HTR-8/SVneo (cell line): ENCODE data around the gene AGBL1.

Source experiments
- DNase-seq: peaks from one replicate; pipeline ENCODE4 v3.0.0; 2011; ENCODE audit warnings: low spot score, mixed read lengths; ENCODE audit not compliant: insufficient read length
- FAIRE-seq: peaks from 2 replicates; lab custom pipeline; 2011; peaks lifted over from hg19 to GRCh38; lab: Jason Lieb, UNC

AGBL1 gene

DNA sequence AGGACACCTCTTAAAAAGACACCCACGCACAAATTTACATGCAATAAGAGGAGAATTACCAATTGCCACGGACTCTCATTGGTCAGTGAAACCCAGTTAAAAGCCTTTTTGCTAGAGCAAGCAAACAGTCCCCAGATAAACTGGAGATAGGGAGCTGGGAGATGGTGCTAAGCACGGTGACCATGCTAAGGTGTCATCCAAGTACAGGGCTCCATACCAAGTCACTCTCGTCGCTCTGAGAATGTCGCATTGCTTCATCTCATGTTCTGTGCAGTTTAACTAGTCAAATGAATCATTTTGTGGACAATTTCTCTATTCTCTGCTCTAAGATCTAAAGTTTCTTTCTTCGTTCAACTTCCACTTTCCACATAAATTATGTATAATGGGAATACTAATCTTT lies 581.9 kb downstream of the AGBL1 start:
- no peak for FAIRE-seq

DNA sequence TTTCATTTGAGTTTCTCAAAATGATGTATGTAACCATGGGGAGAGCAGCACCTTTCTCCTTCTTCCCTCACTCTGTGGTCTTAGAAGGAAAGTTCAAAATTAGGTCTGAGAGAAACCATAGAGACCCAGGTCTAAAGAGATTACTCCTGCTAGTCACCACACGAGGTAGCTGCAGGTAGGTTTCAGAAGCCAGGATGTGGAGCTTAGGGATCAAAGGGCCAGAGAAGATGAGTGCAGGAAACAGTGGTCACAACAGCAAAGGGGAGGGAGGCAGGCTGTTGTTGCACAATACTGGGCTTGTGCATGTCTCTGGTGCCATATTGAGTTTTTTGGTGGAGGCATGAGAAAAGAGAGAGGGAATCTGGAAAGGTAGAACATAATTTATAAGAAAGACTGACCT lies 583.6 kb downstream of the AGBL1 start:
- FAIRE-seq (no peak), DNase-seq (no peak)

More for the DNA sequence above, 581.9 kb downstream of the AGBL1 start:
- no peak for DNase-seq

DNA sequence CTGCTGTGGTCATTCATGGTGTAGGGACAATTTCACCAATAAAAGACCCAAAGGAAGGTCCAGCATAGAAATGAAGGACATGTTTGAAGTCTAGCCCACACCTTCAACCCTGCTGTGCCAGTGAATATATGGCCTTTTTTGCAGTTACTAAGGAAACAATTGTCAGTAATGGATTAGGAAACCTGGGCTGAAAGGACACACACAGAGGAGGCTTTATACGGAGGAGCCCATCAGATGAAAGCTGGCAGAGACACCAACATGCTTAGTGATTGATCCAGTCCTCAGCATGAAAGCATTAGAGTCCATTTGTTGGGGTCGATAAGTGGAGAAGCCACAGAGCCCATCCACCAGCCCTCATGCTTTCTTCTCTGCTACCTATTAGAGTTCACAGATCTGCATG lies 584.3 kb downstream of the AGBL1 start:
- FAIRE-seq (no peak), DNase-seq (no peak)

DNA sequence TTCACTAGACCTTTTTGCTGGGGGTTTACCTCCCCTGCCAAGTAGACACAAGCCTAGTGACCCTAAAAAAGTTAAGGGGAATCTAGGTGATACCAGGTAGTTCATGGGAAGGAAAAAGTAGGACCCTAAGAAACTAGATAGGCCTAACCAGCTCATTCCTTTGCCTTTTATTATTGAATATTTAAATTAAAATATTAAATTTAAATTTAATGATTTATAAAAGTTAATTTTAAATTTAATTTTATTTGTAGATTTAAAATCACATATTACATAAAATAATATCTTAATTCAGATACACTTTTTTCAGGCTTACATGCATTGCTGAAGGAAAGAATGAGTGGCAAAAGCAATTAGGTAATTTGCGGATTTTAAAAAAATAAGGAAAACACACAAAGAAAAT lies 584.9 kb downstream of the AGBL1 start:
- DNase-seq (no peak), FAIRE-seq (no peak)

DNA sequence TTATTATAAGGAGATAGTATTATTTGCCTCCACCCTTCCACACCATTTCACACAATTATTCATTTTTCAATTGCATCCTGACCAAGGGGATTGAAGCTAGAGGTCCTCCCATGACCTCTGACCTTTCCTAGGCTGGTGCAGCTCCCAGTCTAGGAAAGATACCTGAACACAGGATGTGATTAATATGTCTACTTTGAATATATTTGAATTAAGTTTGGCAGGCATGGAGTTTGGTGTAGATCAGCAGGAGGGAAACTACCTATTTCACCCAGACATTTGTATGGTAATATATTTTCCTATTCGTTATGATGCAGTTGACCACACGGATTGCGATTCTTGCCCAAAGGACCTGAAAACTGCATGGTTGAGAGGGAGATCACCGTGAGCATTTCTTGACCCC lies 596.3 kb downstream of the AGBL1 start:
- no peak for DNase-seq
- no peak for FAIRE-seq

DNA sequence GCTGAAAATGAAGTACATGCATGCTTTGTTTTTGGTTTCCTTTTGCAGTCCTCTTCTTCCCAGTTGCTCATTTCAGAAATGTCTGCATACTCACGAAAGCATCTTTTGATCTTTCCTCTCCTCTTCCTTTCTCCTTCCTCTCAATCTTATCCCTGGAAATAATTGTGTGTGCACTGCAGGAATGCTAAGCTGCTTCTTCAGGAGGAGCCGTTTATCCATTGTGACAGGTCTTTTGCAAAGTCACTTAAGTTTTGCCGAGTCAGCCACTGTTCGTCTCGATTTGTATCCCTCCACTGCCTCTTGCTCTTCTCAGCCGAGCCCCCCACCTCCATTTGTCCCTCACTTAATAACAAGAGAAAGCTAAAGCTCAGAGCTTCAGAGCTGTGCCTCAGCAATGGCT lies 597.6 kb downstream of the AGBL1 start:
- FAIRE-seq: no peak
- DNase-seq: no peak

DNA sequence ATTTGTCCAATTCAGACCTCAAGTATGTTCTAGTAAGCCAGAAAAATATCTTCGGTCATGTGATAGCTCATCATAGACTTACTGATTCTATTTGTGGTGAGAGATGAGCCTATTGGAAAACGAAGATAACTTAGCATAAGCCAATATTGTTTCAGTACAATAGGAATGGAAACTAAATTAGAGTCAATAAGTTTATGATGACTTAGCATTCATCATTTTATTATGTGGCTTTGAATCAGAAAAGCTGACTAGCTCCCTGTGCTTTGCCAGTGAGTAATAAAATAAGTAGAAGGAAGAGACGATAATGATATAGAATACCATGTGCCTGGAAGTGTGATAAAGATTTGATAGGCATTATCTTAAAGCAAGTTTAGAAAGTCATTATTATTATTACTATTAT lies 605.6 kb downstream of the AGBL1 start:
- FAIRE-seq (no peak), DNase-seq (no peak)

DNA sequence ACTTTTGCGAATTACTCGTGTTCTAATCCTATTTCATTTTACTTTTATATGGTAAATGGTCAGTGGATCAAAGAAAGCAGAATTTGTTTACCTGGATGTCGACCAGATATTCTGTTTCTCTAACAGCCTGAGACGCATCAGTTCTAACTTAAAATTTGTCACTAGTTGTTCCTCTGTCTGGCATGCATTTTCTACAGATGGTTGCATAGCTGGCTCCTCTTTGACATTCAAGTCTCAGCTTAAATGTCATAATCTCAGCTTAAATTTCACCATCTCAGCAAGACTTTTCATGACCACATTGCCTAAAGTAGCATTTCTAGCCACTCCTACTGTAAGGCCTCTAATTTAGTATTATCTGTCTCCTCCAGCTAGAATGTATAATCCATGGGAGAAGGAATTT lies 609.3 kb downstream of the AGBL1 start:
- DNase-seq (no peak), FAIRE-seq (no peak)

DNA sequence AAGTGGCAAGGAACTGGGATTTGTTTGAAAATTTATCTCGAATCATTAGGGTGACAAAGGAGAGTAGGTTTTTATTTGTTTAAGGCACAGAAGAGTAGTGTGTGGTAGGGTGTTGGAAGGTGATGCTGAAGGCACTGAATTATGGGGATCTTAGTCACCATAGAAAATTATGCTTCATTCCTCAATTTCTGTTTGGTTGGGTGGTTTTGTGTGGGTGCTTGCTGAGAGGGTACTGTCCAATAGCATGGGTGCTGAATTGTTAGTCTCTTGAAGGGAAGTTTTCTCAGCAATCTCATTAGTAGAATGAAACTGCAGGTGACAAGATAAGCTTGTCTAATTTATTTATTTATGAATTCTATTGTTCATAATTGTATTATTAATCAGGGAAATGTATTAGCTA lies 610.9 kb downstream of the AGBL1 start:
- no peak for FAIRE-seq
- no peak for DNase-seq

DNA sequence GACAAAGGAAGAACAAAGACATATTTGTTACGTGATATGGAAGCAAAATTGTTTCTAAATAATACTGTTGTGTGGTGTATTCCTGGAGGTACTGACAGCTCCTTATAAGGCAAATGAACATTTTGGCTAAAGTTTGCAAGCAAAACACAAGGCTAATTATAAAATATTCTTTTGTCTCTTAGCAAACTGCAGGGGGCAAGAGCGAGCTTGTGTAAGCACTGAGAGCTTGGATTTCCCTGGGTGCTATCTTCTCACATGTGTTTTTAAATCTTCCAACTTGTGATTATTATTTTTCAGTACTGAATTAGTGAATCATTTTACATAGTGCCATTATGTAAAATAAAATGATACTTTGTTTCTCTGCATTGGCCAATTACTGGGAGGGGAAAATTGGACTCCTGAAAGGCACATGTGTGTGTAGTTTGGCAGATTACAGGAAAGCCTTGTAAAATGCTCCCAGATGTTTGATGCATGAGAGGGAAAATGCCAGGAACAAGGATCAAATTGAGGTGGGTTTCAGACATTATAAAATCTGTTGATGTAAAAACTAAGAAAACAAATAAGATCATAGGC lies 611.5 kb downstream of the AGBL1 start:
- DNase-seq (no peak), FAIRE-seq (no peak)

DNA sequence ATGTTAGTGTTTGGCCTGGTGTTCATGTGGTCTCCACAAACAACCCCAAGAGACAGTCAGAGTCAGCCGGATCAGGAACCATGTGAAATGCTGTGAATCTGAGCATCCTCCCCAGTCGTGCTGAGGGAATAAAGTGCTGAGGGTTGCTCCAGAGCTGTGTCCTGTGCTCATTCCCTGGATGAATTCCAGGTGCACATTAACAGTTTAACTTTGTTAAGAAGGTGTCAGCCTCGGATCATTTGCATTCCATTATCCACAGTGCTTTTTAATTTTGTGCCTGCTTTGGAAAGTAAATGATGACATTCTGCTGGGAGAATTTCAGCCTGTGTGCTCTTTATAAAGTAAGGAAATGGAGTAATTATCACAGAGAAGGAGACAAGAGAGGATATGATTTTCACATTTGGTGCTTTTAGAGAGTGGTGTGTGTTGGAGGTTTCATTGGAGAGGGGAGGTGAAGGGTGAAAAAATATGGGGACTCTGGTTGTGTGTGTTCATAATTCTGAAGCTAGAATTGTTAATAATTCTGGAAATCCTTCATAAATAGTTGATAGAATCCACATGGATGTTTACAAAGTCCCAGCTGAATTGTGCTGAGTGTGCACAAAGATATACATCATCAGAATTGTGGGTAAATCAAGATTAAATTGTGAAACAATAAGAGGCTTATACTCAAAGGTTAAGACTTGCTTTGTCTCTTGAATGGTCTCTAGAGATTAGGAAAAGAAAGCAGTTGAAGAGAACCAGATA lies 621.4 kb downstream of the AGBL1 start:
- FAIRE-seq (no peak), DNase-seq (no peak)

DNA sequence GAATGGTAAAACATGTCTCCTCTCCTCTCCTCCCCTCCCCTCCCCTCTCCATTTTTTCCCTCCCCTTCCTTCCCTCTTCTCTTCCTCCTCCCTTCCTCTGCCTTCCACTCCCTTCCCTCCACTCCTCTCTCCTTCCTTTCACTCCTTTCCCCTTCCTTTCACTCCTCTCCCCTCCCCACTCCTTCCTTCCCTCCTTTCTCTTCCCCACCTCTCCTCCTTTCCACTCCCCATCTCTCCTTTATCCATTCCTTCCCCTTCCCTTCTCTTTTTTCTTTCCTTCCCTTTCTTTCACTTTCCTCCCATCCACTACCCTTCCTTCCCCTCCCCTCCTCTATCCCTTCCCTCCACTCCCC lies 621.9 kb downstream of the AGBL1 start:
- FAIRE-seq (no peak), DNase-seq (no peak)

DNA sequence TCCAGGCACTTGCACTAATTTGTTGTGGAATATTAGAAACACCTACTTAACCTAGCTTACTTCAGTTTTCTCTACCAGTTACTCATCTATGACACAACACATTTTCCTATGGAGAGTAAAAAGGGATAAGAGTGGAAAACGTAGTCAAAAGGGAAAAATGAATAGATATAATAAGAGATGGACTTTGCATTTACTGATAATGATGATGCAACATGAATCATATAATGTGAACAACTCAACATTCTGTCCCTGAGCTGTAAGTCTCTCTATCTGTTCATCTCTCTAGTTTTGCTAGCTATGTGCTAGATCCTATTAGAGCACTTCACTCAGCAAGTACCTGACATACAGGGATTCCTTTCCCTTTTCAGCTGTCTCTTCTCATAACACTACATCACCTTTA lies 627.1 kb downstream of the AGBL1 start:
- no peak for FAIRE-seq

DNA sequence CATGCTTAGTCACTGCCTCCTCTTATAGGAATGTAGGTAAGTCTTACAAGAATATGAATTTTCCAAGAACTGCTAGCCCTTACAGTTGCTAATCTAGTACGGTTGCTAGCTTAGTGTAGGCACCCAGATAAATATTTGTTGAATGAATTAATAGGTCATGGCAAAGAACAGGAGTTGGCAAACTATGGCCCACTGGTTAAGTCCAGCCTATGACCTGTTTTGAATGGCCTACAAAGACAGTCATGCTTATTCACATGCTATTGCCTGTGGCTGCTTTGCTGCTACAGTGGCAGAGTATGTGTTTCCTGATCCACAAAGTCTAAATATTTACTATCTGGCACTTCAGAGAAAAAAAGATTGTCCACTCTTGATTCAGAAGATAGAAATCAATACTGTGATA lies 631.8 kb downstream of the AGBL1 start:
- DNase-seq: no peak
- no peak for FAIRE-seq

More for the DNA sequence above, 627.1 kb downstream of the AGBL1 start:
- DNase-seq: no peak

DNA sequence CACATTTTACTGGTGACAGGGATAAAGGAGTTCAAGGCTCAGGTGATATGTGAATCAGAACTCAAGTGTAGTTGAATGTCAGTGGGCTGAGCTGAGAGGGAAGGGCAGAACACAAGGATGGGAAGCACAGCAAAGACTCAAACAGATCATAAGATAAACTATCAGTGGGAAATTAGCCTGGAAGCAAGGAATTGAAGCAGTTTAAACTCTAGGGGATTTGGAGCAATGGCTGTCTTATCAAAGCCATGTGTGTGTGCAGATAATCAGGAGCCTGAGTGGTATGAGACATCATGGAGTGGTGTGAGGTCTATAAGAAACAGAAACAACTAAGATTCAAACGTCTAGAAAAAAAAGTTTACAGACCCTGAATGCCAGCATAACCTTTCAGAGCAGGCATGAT lies 634.6 kb downstream of the AGBL1 start:
- FAIRE-seq: no peak

DNA sequence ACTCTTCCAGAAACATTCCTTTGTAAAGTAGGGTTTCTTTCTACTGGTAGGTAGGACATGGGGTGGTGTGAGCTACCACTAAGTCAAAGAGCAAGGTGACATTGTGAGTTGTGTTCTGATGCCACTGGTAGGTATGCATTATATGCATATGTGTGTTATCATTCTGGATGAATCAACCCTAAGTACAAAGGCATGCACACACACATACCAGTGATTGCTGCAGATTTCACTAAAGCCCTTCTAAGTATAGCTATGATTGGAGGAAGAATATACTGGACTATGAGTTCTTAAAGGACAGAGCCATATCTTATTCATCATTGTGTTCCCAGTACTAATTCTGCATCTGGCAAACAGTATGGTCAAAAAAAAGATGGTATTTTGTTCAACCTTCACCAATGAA lies 646.0 kb downstream of the AGBL1 start:
- FAIRE-seq: no peak
- DNase-seq: no peak

More for the DNA sequence above, 634.6 kb downstream of the AGBL1 start:
- DNase-seq: no peak

DNA sequence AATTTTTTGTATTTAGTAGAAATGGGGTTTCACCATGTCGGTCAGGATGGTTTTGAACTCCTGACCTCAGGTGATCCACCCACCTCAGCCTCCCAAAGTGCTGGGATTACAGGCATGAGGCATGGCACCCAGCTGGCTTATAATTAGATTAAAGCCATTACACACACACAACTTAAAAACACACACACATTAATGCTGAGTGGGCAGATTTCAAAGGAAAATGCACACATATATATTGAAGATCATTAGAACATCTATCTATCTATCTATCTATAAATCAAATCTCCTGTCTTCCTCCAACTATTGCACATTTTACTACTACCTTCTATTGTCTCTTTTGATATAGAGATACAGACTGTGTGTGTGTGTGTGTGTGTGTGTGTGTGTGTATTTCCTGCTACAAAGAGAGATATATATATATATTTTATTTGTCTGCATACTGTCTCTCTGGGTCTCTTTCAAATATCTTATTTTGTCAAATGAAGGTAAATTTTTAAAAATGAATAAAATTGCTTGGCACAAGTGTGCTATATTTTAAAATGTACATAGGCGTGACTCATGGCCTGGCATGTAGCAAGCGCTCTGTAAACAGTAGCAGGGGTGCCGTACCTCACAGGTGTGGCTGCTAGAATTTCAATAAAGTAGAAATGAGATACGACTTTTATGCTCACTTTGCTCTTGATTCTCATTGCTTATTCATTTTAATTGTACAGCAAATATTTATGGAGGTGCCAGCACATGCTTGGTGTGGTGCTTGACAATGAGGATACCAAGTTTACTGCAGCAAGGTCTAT lies 655.8 kb downstream of the AGBL1 start:
- DNase-seq (no peak), FAIRE-seq (no peak)

DNA sequence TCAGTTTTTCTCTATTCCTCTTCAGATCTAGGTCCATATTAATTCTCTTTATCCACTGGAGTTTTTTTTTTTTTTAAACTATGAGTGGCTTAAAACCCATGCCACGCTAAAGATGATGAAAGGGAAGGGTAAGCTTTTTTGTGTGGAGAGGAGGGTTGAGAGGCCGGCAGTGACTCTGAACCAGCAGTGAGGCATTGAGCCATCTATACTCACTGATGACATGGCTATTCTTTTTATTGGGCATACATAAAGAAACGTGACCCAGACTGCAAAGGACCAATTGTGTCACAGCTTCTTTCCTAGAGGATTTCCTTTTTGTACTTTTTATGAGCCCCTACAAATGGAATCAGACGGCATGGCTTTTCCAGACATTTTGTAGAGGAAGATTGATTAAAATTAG lies 662.2 kb downstream of the AGBL1 start:
- DNase-seq (no peak), FAIRE-seq (no peak)

DNA sequence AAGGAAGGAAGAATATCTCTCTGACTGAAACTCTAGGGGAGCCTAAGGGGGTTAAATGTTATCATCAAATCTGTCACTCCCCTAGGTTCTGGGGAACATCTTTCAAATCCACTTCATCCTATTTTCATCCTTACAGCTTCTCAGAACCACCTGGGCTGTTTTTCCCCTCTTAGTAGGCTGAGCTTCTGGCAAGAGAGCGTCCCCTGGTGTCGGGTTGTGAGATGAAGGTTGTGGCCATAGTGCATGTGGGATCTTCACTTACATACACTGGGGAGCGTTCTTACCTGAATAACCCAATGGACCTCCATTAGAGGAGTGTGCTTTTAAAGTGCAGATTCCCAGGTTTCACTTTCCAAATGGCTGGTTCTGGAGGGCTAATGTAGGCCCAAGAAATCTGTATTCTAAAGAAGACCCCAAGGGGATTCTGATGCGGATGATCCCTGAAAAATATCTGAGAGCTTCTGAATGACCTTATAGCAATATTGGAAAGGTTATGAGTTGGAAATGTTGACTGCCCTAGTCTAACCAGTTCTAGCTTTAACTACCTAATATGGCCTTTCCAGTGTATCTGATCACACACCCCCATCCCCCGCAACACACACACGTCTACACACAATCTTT lies 663.7 kb downstream of the AGBL1 start:
- DNase-seq (no peak), FAIRE-seq (no peak)

DNA sequence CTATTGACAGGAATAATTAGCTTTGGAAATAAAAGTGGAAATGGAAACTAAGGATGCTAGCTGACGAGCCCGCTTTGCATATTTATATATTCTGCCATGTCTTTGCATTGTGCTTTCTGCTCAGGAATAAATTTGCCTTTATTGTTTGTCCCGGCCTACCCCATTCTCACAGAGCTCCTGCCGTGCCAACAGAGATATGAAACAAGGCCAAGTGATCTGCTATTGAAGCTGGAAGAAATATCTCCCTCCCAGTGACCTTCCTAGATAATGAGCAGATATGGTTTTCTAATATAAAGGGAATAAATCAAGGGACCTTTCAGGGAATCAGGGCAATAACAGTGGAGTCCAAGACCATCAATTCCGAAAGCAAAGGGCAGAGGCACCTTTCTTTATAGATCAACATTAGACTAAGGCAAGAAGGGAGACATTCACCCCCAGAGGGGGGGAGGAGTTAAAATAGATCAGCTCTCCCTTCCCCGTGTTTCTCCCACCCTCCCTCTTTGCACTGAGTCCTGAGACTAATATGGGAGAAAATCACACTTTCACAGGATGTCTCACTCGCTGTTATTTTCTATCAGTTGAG lies 664.6 kb downstream of the AGBL1 start:
- DNase-seq: no peak
- no peak for FAIRE-seq

DNA sequence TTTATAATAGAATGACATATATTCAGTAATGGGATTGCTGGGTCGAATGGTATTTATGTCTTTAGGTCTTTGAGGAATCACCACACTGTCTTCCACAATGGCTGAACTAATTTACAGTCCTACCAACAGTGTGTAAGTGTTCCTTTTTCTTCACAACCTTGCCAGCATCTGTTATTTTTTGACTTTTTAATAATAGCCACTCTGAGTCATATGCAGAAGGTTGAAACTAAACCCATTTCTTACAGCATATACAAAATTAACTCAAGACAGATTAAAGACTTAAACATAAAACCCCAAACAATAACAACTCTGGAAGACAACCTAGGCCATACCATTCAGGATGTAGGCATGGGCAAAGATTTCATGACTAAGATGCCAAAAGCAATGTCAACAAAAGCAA lies 671.4 kb downstream of the AGBL1 start:
- no peak for FAIRE-seq

More for the DNA sequence above, 671.4 kb downstream of the AGBL1 start:
- no peak for DNase-seq
